CD4-positive, alpha-beta T cell treated with Interleukin-4 for 1 hour (primary cell): ENCODE measurements around the gene NPW.

ENCODE experiments used
- DNase-seq, 2 donors: peaks; one replicate each; pipeline ENCODE4 v3.0.0-alpha.2; 2020 to 2022

The NPW gene

DNA sequence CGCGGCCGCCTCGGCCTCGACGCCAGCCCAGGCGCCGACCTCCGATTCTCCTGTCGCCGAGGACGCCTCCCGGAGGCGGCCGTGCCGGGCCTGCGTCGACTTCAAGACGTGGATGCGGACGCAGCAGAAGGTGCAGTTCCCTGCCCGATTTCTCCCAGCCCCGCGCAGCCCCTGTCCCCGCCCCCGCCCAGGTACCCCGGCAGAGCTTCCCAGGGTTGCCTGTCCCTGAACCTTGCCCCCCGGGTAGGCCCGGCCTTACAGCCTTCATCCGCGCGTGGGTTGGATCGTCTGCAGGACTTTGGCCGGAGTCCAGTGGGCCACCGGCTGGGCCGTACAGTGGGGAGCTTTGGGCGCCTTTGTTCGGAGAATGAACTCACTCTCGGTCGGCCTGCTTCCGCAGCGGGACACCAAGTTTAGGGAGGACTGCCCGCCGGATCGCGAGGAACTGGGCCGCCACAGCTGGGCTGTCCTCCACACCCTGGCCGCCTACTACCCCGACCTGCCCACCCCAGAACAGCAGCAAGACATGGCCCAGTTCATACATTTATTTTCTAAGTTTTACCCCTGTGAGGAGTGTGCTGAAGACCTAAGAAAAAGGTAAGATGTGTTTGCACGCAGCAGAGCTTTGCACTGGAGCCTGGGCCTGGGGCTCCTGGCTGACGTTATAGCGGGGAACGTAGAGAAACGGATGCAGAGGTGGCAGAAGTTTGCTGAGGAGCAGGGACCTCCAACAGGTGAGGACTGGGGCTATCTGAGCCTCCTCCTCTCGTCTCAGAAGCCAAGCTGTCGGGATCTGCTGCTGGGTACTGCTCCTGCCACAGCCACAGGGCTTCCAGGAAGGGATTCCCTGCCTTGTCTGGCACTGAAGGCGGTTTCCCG, 35.0 kb upstream of the NPW start:
- DNase-seq: no peak

GRCh38 chr16:1985466-1986150, 34.0 kb upstream of the NPW start:
- DNase-seq: no peak

GRCh38 chr16:1987198-1987597, 32.4 kb upstream of the NPW start:
- no peak for DNase-seq

DNA sequence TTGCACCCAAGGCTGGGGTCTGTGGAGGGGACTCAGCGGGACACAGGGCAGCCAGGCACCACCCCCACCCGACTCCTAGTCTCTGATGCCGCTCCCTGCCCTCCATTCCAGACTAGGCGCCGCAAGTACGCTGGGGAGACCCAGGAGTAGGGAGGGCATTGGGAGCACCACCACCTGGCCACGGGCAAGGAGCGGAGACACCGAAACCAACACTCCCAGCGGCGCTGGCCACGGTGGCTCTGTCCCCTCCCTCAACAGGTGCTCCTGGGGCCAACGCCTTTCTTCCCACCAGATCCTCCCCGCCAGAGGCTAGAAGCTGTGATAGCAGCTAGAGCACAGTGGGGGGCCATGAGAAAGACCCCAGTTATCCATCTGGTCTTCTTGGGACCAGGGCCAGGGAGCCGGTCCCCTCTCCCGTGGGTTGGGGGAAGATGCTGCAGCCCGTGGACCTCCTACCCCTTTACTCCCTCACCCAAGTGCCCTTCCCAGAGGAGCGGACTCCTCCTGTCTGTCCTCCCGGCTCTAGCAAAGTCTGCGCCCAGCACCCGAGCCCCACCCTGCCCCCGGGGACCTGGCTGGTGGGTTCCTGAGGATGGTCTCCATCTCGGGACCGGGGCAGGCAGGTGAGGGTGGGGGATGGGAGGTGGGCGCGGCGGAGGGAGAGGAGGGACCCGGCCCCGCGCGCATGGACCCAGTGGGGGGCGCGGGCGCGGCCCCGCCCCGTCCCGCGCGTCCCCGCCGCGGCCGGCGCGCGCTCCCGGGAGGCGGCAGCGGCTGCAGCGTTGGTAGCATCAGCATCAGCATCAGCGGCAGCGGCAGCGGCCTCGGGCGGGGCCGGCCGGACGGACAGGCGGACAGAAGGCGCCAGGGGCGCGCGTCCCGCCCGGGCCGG, 30.1 kb upstream of the NPW start, which contains the start of gene SYNGR3:
TSS of gene SYNGR3 (plus strand) at position 762 of the 892 bp plus-strand sequence. CDS start 133 bp downstream, outside the sequence.
- no peak for DNase-seq

GRCh38 chr16:1990101-1990350, 29.6 kb upstream of the NPW start:
- no peak for DNase-seq

- DNase-seq: peak; percentile 59 to 63
Observed at GRCh38 chr16:1990351-1991134, 29.0 kb upstream of the NPW start.

DNA sequence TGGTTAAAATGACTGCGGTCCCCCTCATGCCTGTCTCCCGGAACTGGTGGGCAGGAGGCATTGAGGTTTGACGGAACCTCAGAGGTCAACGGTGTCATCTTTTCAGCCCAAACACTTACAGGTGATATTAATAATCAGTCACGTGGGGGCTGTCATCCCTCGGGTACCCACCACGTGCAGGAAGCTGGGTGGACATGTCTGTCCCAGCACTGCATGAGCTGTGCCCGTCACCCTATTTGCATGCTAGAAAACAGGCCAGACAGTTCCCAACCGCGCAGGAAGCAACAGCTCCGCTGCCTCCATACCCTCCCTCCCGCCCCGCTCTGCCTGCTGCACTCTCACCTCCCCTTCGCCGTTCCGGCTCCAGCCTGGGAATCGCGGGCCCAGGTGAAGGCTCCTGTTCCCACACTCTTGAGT, 28.4 kb upstream of the NPW start:
- peak; percentile 68 to 80 for DNase-seq

- no peak for DNase-seq
Observed at GRCh38 chr16:1991588-1991947, 28.0 kb upstream of the NPW start.

DNA sequence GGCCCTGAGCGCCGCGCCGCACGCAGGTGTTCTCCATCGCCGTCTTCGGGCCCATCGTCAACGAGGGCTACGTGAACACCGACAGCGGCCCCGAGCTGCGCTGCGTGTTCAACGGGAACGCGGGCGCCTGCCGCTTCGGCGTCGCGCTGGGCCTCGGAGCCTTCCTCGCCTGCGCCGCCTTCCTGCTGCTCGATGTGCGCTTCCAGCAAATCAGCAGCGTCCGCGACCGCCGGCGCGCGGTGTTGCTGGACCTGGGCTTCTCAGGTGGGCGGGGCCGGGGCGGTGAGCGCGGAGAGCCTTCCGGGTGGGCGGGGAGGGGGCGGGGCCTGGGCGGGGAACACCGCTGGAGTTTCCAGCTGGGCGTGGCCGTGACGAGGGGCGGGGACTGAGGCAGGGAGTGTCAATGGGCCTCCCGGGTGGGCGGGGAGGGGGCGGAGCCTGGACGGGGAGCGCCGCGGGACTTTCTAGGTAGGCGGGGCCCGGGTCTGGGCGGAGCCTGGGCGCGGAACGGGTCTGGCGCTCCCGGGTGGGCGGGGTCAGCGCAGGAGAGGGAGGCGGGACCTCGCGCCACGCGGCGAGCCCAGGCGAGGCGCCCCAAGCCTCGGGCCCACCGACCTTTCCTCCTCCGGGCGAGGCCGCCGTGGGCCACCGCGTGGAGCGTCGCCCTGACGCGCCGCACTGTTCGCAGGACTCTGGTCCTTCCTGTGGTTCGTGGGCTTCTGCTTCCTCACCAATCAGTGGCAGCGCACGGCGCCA, 27.5 kb upstream of the NPW start:
- DNase-seq: peak; percentile 97 to 98

- DNase-seq: no peak
Observed at GRCh38 chr16:1992704-1993317, 26.8 kb upstream of the NPW start.

DNA sequence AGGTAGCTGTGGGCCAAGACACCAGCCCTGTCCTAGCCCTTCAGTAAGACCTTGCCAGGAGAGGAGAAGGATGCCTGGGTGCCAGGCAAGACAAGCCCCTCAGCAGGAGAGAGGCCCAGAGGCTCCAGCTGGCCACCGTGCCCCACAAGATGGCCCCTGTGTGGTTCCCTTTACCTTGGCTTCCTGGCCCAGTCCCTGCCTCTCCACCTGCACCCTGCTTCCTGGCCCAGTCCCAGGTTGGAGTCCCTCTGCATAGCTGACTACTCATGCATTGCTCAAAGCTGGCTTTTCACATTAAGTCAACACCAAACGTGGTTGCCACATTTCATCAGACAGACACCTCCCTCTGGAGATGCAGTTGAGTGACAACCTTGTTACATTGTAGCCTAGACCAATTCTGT, 25.9 kb upstream of the NPW start:
- DNase-seq: no peak

DNA sequence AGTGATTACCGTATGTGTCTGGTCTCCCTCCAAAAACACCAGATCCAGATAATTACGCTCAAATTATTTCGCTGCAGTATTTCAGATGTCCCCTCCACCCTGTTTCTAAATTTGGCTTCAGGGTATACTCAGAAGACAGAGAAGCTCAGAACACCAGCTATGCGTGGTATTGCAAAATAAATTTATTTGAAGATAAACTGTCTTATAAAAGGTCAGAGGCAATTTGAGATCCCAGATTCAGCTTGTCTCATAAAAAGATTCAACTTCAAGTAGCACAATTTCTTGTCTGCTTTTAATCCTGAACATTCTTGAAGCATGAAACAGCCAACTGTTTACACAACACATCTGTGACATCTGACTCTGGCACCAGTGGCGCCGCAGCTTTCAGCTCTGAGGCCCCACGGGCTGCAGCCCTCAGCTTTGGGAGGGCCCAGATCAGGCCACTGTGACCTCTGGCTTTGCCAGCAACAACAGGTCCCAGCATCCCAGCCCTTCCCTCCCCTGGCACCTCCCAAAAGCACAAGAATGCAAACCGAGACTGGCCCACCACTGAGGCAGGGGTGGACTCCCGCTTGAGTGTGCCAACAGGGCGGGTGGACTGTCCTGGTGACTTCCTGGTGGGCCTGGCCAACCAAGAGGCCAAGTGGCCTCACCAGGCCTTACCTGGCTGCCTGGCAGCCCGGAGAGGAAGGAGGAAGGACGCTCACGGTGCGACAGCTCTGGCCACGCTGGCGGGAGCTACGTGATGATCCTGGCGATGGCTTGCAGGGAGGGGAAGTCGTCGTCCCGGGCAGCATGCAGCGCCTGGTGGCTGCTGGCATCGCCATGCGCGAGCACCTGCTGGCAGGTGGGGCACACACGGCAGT, 21.9 kb upstream of the NPW start:
- DNase-seq: no peak

- DNase-seq: no peak
Observed at GRCh38 chr16:1998360-1998835, 21.2 kb upstream of the NPW start.

- DNase-seq: no peak
Observed at GRCh38 chr16:1998852-1999801, 20.5 kb upstream of the NPW start.

DNA sequence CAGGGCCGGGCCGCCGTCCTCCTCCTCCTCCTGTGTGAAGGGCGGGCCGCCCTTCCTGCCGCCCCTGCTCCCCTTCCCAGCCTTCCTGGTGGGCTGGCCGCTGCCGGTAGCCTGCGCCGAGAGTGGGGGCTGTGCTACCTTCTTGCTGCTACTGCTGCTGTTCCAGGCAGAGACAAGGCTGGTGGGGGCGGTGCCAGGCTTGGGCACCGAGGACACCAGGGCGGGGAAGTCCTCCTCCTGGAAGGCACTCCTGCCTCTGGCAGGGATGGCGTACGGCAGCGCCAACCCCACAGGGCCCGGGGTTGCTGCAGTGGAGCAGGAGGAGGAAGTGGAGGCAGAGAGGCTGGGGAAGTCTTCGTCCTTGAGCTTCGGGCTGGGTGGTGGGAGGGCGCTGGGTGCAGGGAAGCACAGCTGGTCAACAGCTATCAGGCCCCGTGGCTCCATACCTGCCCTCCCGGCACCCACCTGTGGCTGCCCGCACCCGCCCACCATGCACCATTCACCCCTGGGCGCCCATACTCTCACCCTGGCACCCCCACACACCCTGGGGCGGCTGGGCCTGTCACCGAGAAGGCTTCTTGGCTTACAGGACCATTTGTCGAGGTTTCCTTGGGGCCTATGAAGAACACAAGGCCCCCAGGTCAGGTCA, 19.6 kb upstream of the NPW start:
- DNase-seq: no peak

DNA sequence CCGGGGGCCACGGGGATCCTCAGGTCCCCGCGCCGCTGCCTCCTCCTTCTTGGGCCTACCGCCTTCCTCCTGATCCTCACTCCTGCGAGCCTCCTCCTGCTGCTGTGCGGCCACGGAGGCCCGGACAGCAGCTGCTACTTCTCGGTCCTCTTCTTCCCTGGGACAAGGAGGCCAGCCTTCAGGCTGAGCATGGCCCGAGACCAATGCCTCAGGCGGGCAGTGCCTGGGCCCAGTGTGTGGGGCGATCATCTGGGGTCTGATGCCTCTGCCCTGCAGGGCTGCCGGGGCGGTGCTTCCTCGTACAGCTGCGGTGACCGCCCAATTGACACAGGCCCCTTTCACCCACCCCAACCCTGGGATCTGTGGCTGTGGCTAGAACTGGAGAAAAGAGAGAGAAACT, 18.6 kb upstream of the NPW start:
- DNase-seq: no peak

DNA sequence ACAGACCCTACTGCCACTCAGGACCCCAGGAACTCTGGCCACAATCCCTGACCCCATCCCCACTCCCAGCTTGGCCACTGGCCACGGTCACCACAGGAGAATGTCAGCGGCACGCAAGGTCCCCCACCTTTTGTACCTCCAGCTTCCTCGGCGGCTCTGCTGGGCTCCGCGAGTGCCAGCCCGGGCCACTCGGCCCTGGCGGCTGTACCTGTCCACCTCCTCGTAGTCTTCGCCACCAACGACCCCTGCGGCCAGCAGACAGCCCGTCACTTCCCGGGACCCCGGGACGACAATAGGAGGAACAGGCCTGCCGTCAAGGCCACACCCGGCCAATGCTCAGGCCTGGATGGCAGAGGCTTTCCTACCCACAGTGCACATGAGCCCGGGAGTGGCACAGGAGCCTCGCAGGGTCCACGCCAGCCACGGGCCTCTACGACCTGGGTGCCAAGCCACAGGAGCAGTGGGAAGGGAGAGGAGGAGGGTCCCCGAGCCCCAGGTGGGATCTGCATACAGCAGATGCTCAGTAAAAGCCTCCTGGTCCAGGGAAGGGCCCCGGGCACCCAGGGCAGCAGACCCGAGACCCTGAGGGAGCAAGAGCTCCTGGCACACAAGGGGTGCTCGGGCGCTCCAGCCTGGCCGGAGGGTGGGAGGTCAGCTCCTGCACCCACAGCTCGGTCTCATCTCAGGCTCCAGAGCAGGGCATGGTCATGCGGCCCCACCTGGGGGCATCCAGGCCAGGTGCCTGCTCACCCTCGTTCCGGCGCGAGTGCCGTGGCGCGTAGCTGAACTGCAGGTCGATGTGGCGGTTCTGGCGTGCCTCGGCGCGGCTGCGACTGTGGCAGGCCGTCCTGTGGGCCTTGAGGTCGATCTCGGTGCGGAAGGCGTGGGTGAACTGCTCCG, 17.9 kb upstream of the NPW start:
- no peak for DNase-seq
